Smooth muscle cell (in vitro differentiated cells): ENCODE data around the gene EGF. TPM values are rescaled to one million over a fixed set of nuclear protein-coding genes. Genes with fewer than 3 reads are reported as not detected.
"Not testable (repeated sequence)": the region's sequence is repeated elsewhere in the genome, so short reads cannot be mapped to it uniquely, and the experiment has no call there.

Source experiments
- DNase-seq: peaks from one replicate; lab custom pipeline; 2025; ENCODE audit not compliant: unreplicated experiment; lab: John Stamatoyannopoulos, UW
- H2AFZ ChIP-seq: fragments of 200-600 bp; sonication (generic); 2 replicates; pipeline ENCODE4 v1.6.0; 2016; ENCODE audit warnings: antibody characterized with exemption, low read depth, mild to moderate bottlenecking
- H3F3A ChIP-seq: fragments of 200-600 bp; sonication (generic); 2 replicates; pipeline ENCODE4 v1.6.0; 2017; ENCODE audit warnings: antibody characterized with exemption, low read depth
- H3K27ac ChIP-seq: fragments of 200-600 bp; sonication (generic); 2 replicates; pipeline ENCODE4 v1.5.1; 2016; ENCODE audit warnings: low read depth, mild to moderate bottlenecking
- H3K27me3 ChIP-seq: fragments of 200-600 bp; sonication (generic); 2 replicates; pipeline ENCODE4 v1.6.1; 2016; ENCODE audit warnings: low read depth, mild to moderate bottlenecking
- H3K36me3 ChIP-seq: fragments of 200-600 bp; sonication (generic); 2 replicates; pipeline ENCODE4 v1.5.1; 2016; ENCODE audit warnings: low read depth
- H3K4me1 ChIP-seq: fragments of 200-600 bp; sonication (generic); 2 replicates; pipeline ENCODE4 v1.5.1; 2016; ENCODE audit warnings: low read depth
- H3K4me2 ChIP-seq: fragments of 200-600 bp; sonication (generic); 2 replicates; pipeline ENCODE4 v1.6.0; 2016; ENCODE audit warnings: mild to moderate bottlenecking
- H3K4me3 ChIP-seq: fragments of 200-600 bp; sonication (generic); 2 replicates; pipeline ENCODE4 v1.5.1; 2016; ENCODE audit warnings: mild to moderate bottlenecking
- H3K79me2 ChIP-seq: fragments of 200-600 bp; sonication (generic); 2 replicates; pipeline ENCODE4 v1.6.0; 2016; ENCODE audit warnings: low read depth, mild to moderate bottlenecking
- H3K9ac ChIP-seq: fragments of 200-600 bp; sonication (generic); 2 replicates; pipeline ENCODE4 v1.6.0; 2016; ENCODE audit warnings: low read depth
- H3K9me3 ChIP-seq: fragments of 200-600 bp; sonication (generic); replicated peaks from 2 replicates; pipeline ENCODE4 v1.5.1; 2016; ENCODE audit warnings: low read depth
- H4K20me1 ChIP-seq: fragments of 200-600 bp; sonication (generic); 2 replicates; pipeline ENCODE4 v1.6.0; 2016; ENCODE audit warnings: low read depth
- CTCF ChIP-seq: fragments of 200-600 bp; sonication (generic); IDR thresholded peaks from 2 replicates; pipeline ENCODE4 v1.5.1; 2017; ENCODE audit warnings: borderline replicate concordance, mild to moderate bottlenecking, antibody characterized with exemption; ENCODE audit not compliant: insufficient read depth, poor library complexity, severe bottlenecking
- WGBS: methylation state at CpG from one replicate; pipeline ENCODE4 v1.1.7; 2016; ENCODE audit warnings: low lambda C conversion rate; 5-methylcytosine and 5-hydroxymethylcytosine counted together
- polyA plus RNA-seq: library from polyadenylated mRNA; unstranded; fragments of >200 nt; fragmentation: Nextera tagmentation; extraction: Ambion mirVana; gene quantifications from 2 replicates; pipeline ENCODE4 v1.2.1, GENCODE V29; 2016
- total RNA-seq: library from RNA; depleted of rRNA; stranded (reverse); fragments of >200 nt; gene quantifications from 2 replicates; pipeline ENCODE4 v1.2.3, GENCODE V29; 2014

The EGF gene
- total and polyA plus RNA-seq, 2 experiments from 2014 or later = 0.72 to 15.2 TPM

- H3K4me1 ChIP-seq = peaks cover 4% of the 10 kb centered on the region
- H3K4me2 ChIP-seq = no peak overlapping the region
- no peaks in the 10 kb centered on the region for H3K9me3 ChIP-seq
- TF ChIP-seq CTCF = no peak
- 98% methylated on average over 3 of the region's 3 CpGs for WGBS
- no peak overlapping the region for H3K27ac ChIP-seq
- DNase-seq = no peak
- no peak overlapping the region for H3K4me3 ChIP-seq
- no peaks in the 10 kb centered on the region for H3K36me3 ChIP-seq
- H3K27me3 ChIP-seq = no peaks in the 10 kb centered on the region
- no peaks in the 10 kb centered on the region for H3K79me2 ChIP-seq
- H4K20me1 ChIP-seq = no peaks in the 10 kb centered on the region
- H3K9ac ChIP-seq = no peak overlapping the region
- no peak overlapping the region for H2AFZ ChIP-seq
- peaks cover 3% of the 10 kb centered on the region for H3F3A ChIP-seq
These were observed 113.0 kb downstream of the EGF start for GRCh38 chr4:110025718-110026117.

GRCh38 chr4:110032603-110033002 lies 119.9 kb downstream of the EGF start:
- Histone ChIP-seq H3K27ac (no peak overlapping the region), H3K9ac (no peak overlapping the region), H4K20me1 (no peaks in the 10 kb centered on the region), H3K27me3 (no peaks in the 10 kb centered on the region), H3K36me3 (no peaks in the 10 kb centered on the region), H3K9me3 (no peaks in the 10 kb centered on the region), H3F3A (no peaks in the 10 kb centered on the region), H3K79me2 (no peaks in the 10 kb centered on the region), H3K4me2 (no peak overlapping the region), H3K4me1 (no peaks in the 10 kb centered on the region), H3K4me3 (no peak overlapping the region), H2AFZ (no peak overlapping the region)
- TF ChIP-seq CTCF = no peak
- 96% methylated on average over 7 of the region's 7 CpGs for WGBS
- DNase-seq = no peak

GRCh38 chr4:110033355-110034025 lies 120.8 kb downstream of the EGF start:
- H2AFZ ChIP-seq = no peak overlapping the region
- no peak for DNase-seq
- no peaks in the 10 kb centered on the region for H3K4me1 ChIP-seq
- H3K4me2 ChIP-seq = no peak overlapping the region
- H3K27ac ChIP-seq = no peak overlapping the region
- H3K79me2 ChIP-seq = no peaks in the 10 kb centered on the region
- no peaks in the 10 kb centered on the region for H3K27me3 ChIP-seq
- no peak for TF ChIP-seq CTCF
- H3F3A ChIP-seq = no peaks in the 10 kb centered on the region
- H3K9ac ChIP-seq = no peak overlapping the region
- 81% methylated on average over 8 of the region's 8 CpGs for WGBS
- H4K20me1 ChIP-seq = no peaks in the 10 kb centered on the region
- no peaks in the 10 kb centered on the region for H3K9me3 ChIP-seq
- H3K36me3 ChIP-seq = no peaks in the 10 kb centered on the region
- H3K4me3 ChIP-seq = no peak overlapping the region

- Histone ChIP-seq H3K9me3 (no peaks in the 10 kb centered on the region), H3K4me1 (no peaks in the 10 kb centered on the region)
These were observed 121.3 kb downstream of the EGF start for GRCh38 chr4:110034026-110034393.

GRCh38 chr4:110039164-110039563 lies 126.5 kb downstream of the EGF start:
- H3K4me1 ChIP-seq, H3K36me3 ChIP-seq, H3K27me3 ChIP-seq, H3K9me3 ChIP-seq, H3K79me2 ChIP-seq, H3K27ac ChIP-seq, H3F3A ChIP-seq, H4K20me1 ChIP-seq, H3K4me3 ChIP-seq, H3K4me2 ChIP-seq, DNase-seq, H2AFZ ChIP-seq, H3K9ac ChIP-seq: not testable (repeated sequence)
- 96% methylated on average over 11 of the region's 11 CpGs for WGBS

More at GRCh38 chr4:110034026-110034393, 121.3 kb downstream of the EGF start:
- Histone ChIP-seq H3K4me3 (no peak overlapping the region), H3K27me3 (no peaks in the 10 kb centered on the region), H3K79me2 (no peaks in the 10 kb centered on the region), H3K9ac (no peak overlapping the region), H2AFZ (no peak overlapping the region), H3F3A (no peaks in the 10 kb centered on the region), H3K27ac (no peak overlapping the region), H3K4me2 (no peak overlapping the region), H4K20me1 (no peaks in the 10 kb centered on the region), H3K36me3 (no peaks in the 10 kb centered on the region)
- TF ChIP-seq CTCF = no peak
- 97% methylated on average over 3 of the region's 3 CpGs for WGBS
- DNase-seq = no peak
